Measurements from ENCODE around the gene DNM1L. TPM values are rescaled to one million over a fixed set of nuclear protein-coding genes. Genes with fewer than 3 reads are reported as not detected.

The DNM1L gene
- polyA plus RNA-seq, 3 donors: 23.6 to 45.6 (median 31.5) TPM

GRCh38 chr12:32794281-32794680 lies 115.2 kb downstream of the DNM1L start:
- Histone ChIP-seq H3K4me2 (replicated peaks; ENCODE audit: extremely low read depth, low read length, poor library complexity, severe bottlenecking) (no peak overlapping the region), H3K27me3 (ENCODE audit: control insufficient read depth in 2 of 2, insufficient read depth in 2 of 2, low read length in 2 of 2) (no peaks in the 10 kb centered on the region), H3K9ac (ENCODE audit: insufficient read depth, low read length, poor library complexity, severe bottlenecking) (no peak overlapping the region), H3K4me3 (replicated peaks in 1 of 3; ENCODE audit: low read depth in 2 of 3, low read length in 3 of 3) (no peak overlapping the region), H3K79me2 (ENCODE audit: insufficient read depth, low read length) (no peaks in the 10 kb centered on the region), H3K27ac (ENCODE audit: low read depth in 1 of 2, low read length in 2 of 2) (no peak overlapping the region), H2AFZ (ENCODE audit: insufficient read depth, low read depth, low read length, poor library complexity, severe bottlenecking) (no peak overlapping the region), H3K36me3 (replicated peaks in 1 of 2; ENCODE audit: control insufficient read depth in 1 of 2, insufficient read depth in 2 of 2, low read length in 2 of 2) (no peaks in the 10 kb centered on the region), H3K4me1 (ENCODE audit: control insufficient read depth in 1 of 2, insufficient read depth in 2 of 2, low read length in 2 of 2) (no peaks in the 10 kb centered on the region), H4K20me1 (ENCODE audit: insufficient read depth, low read length) (no peaks in the 10 kb centered on the region), H3K9me3 (replicated peaks in 1 of 2; ENCODE audit: control insufficient read depth in 1 of 2, insufficient read depth in 1 of 2, low read length in 2 of 2) (no peaks in the 10 kb centered on the region)
- no CpG with 5 or more reads among the region's 4 CpGs for WGBS (ENCODE audit: insufficient coverage)
- Mint-ChIP-seq H3K4me3 (no peak overlapping the region), H3K27me3 (ENCODE audit: low read depth in 3 of 3) (no peaks in the 10 kb centered on the region), H3K4me1 (no peaks in the 10 kb centered on the region), H3K9me3 (peaks cover 0 to 4% (median 0%) of the 10 kb centered on the region in 7 donors), H3K36me3 (peaks cover 2 to 13% of the 10 kb centered on the region in 2 donors), H3K27ac (no peak overlapping the region)
- TF ChIP-seq CTCF (IDR thresholded peaks at IDR 0.05): no peak
- intact Hi-C loops (cut with micrococcal nuclease): no loop called here
- DNase-seq: no peak

Small RNAs within 50 kb of the gene (small RNA-seq; reads per million reads assigned to genes)
- not detected for gene RF00019 (ENCODE audit: insufficient read length, low read depth)

Other genes with a start within 250 kb of the DNM1L start
- gene YARS2, start 76.6 kb downstream of the DNM1L start, polyA plus RNA-seq: 1 to 10 TPM; 4.5 to 7.5 (median 6.6) TPM
- gene PKP2, start 217.5 kb downstream of the DNM1L start, polyA plus RNA-seq: 1 to 10 TPM in 2 of 3 donors, under 1 TPM in 1; 0.95 to 3.1 (median 2.9) TPM

Data from CD14-positive monocyte (primary cell).